SK-N-DZ (cell line): ENCODE results near the gene MRNIP.
"Not testable (repeated sequence)": the region's sequence is repeated elsewhere in the genome, so short reads cannot be mapped to it uniquely, and the experiment has no call there.

ENCODE experiments used
- DNase-seq: peaks from one replicate; pipeline ENCODE4 v3.0.0-alpha.2; 2015; ENCODE audit warnings: low spot score

MRNIP gene

DNA sequence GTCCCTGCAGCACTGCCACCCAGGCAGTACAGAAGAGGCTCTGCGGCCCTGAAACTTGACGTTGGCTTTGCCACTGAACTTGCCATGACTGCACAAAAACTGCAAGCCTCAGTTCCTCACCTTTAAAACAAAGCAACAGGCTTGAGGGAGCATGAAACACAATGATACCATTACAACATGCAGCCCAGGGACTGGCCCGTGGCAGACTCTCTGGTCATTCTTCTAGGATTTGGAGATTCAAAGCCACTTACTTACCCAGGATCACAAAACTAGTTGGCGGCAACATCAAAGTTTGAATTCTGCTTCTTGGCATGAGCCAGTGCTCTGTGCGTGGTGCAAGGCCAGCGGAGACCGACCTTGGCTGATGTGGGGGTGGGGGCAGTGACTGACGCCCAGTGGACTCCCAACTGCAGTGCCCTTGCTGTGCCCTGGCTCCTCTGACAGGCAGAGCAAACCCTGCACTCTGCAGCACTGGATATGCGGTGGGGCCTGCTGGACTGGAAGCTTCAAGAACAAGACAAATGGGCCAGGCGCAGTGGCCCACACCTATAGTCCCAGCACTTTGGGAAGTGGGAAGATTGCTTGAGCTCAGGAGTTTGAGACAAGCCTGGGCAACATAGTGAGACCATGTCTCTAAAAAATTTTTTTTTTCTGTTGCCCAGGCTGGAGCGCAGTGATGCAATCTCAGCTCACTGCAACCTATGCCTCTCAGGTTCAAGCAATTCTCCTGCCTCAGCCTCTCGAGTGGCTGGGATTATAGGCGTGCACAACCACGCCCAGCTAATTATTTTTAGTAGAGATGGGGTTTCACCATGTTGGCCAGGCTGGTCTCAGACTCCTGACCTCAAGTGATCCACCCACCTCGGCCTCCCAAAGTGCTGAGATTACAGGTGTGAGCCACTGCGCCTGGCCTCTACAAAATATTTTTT lies 19.0 kb downstream of the MRNIP start:
- DNase-seq = no peak

DNA sequence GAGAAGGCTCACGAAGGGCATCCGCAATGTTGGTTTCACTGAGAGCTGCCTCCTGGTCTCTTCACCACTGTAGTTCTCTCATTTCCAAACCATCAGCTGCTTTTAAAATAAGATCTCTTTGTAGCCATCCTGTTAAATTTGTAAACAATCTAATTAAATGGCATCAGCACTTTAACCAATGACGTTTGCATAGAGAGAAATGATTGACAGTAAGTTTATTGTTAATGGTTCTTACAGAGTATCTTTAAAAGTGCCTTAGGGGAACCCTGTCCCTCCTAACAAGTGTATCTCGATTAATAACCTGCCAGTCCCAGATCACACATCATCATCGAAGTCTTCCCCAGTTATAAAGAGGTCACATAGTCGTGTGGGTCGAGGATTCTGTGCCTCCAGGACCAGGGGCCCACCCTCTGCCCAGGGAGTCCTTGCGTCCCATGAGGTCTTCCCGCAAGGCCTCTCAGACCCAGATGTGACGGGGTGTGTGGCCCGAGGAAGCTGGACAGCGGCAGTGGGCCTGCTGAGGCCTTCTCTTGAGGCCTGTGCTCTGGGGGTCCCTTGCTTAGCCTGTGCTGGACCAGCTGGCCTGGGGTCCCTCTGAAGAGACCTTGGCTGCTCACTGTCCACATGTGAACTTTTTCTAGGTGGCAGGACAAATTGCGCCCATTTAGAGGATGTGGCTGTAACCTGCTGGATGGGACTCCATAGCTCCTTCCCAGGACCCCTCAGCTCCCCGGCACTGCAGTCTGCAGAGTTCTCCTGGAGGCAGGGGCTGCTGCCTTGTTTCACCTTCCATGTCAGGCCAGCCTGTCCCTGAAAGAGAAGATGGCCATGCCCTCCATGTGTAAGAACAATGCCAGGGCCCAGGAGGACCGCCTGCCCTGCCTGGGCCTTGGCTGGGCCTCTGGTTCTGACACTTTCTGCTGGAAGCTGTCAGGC lies 21.3 kb downstream of the MRNIP start:
- DNase-seq = no peak

DNA sequence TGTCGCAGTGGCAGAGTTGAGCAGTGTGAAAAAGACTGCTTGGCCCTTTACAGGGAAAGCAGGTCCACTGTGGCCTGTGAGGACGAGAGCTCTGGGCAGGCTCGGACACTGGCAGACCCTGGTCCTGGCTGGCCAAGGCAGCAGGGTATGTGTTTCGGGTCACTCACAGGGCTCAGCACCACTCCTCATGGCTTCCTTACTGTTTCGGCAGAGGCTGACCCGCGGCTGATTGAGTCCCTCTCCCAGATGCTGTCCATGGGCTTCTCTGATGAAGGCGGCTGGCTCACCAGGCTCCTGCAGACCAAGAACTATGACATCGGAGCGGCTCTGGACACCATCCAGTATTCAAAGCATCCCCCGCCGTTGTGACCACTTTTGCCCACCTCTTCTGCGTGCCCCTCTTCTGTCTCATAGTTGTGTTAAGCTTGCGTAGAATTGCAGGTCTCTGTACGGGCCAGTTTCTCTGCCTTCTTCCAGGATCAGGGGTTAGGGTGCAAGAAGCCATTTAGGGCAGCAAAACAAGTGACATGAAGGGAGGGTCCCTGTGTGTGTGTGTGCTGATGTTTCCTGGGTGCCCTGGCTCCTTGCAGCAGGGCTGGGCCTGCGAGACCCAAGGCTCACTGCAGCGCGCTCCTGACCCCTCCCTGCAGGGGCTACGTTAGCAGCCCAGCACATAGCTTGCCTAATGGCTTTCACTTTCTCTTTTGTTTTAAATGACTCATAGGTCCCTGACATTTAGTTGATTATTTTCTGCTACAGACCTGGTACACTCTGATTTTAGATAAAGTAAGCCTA lies 22.2 kb downstream of the MRNIP start:
- DNase-seq = no peak

DNA sequence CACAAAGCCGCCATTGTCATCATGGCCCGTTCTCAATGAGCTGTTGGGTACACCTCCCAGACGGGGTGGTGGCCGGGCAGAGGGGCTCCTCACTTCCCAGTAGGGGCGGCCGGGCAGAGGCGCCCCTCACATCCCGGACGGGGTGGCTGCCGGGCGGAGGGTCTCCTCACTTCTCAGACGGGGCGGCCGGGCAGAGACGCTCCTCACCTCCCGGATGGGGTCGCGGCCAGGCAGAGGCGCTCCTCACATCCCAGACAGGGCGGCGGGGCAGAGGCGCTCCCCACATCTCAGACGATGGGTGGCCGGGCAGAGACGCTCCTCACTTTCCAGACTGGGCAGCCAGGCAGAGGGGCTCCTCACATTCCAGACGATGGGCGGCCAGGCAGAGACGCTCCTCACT lies 23.7 kb downstream of the MRNIP start:
- DNase-seq = not testable (repeated sequence)

DNA sequence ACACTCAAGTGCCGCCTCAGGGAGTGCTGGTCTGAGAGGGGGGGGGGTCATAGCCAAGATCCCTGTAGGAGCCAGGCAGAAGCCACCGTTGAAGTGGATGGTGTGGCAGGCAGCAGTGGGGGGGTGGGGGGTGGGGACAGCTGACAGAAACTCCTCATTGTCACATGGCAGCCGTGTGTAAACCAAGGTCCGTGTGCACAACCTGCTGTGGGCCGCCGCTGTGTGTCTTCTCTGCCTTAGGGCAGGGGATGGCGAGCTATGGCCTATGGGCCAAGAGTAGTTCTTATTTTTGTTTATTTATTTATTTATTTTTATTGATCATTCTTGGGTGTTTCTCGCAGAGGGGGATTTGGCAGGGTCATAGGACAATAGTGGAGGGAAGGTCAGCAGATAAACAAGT lies 24.5 kb downstream of the MRNIP start:
- no peak for DNase-seq

DNA sequence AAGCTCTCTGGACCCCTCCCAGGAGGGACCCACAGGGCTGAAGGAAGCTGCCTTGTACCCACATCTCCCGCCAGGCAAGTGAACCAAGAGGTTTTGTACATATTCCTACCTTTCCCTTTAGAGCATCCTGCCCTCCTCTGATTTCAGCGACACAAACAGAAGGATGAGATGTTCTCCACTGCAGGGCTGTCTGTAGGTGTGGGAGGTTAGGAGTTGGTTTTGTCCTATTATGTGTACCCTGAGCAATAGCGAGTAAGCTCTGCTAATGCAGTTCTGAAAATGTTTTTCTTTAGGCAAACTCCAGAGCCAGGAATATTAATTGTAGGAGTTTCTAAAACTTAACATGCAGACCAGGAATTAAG lies 24.9 kb downstream of the MRNIP start:
- no peak for DNase-seq

DNA sequence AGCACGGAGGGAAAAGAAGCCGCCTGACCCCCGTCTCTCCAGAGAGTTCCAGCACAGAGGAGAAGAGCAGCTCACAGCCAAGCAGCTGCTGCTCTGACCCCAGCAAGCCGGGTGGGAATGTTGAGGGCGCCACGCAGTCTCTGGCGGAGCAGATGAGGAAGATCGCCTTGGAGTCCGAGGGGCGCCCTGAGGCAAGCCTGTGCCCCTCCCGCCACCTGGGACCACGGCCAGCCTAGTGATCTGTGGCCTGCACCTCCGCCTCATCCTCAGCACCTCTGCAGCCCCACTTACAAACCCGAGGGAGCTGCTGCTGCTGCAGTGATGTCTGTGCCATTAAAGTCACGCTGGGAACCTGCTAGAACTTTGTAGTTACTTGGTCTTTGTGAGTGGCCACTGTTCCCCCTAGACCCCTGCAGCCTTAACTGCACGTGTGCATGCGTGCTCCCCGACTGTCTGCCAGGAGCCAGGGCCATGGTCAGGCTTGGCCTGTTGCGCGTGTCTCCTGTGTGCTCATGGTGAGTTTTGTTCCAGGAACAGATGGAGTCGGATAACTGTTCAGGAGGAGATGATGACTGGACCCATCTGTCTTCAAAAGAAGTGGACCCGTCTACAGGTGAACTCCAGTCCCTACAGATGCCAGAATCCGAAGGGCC lies 25.4 kb downstream of the MRNIP start:
- DNase-seq = no peak

DNA sequence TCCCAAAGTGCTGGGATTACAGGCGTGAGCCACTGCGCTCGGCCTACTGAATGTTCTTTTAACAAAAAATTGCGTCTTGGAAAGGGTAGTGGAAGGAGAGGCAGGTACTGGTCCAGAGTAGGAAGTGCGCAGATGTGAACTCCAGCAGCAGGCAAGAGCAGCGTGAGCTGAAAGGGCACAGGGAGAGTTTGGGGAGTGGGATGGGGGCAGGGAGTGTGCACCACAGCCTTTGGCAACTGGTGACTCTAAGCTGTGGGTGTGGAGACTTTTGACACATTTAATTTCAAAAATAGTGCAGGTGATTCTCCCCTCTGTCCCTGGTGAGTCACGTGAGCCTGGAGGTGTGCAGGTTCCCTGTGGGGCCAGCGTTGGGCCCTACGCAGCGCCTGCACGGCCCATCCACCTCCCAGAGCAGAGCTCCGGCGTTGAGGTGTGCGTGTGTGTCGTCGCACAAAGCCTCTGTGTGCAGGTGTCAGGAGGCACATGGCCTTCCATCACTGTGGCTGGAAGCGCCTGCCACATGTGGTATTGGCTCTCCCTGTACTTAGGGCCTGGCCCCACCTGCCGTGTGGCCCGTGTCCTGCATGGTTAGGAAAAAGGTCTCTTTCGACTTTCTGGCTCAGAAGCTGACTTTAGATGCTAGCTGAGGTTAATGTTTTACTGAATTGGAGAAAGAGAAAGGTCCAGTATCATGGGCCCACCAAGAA lies 26.4 kb downstream of the MRNIP start:
- DNase-seq = no peak

DNA sequence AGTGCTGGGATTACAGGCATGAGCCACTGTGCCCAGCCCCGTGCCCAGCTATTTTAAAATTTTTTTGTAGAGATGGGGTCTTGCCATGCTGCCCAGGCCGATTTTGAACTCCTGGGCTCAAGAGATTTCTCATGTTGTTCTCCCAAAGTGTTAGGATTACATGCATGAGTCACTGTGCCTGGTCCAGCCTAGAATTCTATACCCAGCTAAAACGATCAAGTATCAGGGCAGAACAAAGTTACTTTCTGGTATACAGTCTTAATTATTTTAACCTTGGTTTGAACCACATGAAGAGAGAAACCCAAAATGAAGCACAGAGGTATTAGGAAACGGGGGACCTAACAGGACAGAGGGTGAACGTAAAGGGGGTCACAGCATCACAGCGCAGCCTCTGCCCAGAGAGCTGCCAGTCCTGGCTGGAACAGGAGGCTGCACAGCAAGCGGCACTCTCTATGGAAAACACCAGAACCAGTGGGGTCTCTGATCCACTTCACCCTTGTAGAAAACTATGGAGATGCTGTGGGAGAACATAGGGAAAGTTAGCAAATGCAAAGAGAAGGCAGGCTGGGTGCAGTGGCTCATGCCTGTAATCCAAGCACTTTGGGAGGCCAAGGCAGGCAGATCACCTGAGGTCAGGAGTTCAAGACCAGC lies 27.7 kb downstream of the MRNIP start:
- no peak for DNase-seq

DNA sequence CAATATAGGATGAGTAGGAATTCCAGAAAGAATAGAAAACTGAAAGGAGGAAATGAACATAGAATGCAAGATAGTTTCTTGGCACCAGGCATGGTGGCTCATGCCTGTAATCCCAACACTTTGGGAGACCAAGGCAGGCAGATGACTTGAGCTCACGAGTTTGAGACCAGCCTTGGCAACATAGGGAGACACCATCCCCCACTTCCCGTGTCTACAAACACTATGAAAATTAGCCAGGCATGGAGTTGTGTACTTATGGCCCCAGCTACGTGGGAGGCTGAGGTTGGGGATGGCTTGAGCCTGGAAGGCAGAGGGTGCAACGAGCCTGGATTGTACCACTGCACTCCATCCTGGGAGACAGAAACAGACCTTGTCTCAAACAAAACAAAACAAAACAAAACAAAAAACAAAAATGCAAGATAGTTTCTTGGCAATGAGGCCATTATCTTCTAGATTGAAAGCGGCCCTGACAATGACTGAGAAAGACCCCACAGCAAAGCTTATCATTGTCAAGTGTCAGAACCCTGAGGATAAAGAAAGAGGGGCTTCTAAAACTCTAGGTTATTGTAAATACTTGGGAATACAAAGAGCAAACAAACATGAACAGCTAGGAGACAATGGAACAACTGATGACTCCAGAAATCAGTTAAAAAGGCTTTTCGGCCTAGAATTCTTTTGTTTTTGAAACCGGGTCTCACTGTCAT lies 28.7 kb downstream of the MRNIP start:
- DNase-seq = no peak

DNA sequence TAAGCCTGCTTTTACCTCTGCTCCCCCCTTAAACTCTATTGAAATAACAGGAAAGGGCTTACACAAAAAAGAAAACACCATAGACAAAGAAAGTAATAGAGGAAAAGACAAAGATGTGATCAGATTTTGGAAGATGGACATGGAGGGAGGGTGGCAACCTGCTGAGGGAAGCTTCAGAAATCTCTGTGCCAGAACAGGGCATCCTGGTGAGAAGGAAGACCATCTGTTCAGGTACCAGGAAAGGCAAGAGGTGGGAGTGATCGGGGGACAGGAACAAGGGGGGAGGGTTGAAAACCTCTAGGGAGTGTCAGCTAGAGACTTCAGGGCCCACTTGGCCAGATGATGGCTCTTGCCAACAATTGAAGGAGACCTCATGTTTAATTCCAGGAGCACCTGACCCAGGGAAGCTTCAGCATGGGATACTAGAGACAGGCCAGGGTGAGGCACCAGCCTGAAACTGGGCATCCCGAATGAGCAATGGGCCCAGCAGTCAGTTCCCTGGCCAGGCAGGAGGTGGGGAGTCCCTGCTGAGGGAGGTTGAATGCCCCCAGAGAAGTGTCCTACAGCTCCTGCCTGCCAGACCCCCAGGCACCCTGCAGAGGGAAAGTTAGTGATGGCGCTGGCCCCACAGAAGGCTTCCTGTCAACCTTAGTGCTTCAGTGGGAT lies 29.7 kb downstream of the MRNIP start:
- no peak for DNase-seq

DNA sequence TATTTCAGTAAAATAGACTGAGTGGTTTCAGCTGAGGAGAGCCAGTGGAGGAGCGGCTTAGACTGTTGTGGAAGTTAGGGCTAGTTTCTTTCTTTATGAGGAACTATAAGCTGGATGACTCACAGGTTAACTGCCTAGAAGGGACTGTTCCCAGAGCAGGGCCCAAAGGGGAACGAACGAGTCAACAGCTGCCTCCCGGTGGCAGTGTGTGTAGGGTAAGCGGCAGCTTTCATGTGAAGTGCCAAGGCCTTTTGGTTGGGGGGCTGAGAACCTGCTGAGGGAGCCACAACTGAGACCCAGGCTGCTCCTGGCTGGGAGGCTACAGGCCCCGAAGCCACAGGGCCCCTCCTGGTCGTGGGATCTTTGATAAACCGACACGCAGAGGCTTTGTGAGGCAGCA lies 30.9 kb downstream of the MRNIP start:
- no peak for DNase-seq

DNA sequence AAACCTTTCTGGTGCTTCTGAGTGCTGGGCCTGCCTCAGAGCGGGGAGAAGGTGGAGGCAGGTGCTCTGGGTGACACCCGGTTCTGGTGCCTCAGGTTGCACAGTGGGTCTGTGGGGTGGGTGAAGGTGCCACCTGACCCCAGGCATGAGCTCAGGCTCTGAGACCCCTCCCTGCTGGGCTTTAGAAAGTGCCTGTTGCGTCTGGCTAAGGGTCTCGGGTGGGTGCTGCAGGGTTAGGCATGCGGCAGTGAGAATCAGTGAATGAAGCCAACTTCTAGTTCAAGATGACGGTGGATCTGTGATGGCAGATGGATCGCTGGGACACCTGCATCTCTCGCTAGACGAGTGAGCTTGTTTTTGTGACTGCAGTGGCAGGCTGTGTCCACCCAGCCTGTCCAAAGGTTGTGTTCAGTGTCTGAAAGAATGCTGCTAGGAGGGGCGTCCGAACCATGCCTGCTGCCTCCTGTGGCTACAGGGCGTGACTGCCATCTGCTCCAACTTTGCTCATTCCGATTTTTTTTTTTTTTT lies 32.9 kb downstream of the MRNIP start:
- no peak for DNase-seq

DNA sequence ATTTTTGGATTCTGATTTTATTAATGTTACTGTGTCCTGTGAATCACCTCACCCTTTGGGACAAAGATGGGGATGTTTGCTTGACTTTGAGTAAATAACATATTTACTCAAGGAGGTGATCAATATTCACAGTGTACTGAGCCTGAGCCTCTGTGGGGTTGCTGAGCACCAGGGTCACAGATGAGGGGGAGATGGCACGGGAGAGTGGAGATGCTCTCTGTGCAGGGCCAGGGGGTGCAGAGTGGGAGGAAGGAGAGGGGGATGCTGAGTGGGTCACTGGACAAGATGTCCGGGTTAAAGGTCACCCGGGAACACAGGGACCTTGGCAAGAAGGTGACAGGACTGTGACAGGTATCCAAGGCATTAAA lies 33.9 kb downstream of the MRNIP start:
- no peak for DNase-seq

DNA sequence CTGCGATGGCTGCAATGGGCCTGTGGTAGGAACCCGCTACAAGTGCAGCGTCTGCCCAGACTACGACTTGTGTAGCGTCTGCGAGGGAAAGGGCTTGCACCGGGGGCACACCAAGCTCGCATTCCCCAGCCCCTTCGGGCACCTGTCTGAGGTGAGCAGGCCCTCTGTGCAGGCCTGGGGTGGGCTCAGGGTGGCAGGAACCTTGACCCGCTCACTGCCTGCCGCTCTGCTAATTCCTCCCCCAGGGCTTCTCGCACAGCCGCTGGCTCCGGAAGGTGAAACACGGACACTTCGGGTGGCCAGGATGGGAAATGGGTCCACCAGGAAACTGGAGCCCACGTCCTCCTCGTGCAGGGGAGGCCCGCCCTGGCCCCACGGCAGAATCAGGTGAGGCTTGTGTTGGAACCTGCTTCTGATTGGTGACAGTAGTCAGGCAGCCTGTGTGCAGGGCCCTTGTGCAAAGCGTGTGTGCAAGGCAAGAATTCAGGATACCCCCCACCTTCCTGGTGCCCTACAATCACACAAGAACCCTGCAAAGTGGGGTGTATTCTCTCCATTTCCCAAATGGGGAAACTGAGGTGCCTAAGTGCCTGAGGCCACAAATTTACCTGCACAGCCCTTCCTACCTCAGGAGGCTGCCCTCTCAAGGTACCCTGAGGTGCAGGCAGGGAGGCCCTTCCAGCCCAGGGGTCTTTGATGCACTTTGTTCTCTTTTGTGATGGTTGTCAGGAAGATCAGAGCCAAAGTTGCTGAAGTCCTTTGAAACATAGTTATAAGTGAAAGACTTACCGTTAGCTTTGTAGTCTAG lies 34.5 kb downstream of the MRNIP start:
- DNase-seq = no peak

DNA sequence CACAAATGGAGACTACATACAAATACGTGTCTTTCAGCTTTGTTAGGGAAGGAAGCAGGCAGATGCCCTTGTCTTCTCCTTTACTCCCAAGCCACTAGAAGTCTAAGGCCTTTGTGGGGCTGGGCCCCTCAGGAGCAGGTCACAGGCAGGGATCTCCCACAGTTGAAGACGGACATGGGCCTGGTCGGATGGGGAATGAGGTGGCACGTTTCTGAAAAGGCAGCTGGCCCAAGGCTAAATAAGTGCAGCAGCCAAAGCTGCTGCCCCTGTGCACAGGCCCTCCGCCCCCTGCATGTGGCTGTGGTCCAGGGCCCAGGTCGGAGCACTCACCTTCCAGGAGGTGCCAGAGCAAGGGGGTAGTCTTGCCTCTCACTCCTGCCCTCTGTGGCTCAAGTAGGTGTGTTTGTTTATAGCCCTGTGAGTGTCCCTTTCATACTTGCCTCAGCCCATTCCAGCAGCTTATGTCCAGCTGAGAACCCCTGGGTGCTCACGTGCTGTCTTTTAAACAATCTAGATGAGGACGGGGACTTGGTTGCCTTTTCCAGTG lies 36.1 kb downstream of the MRNIP start:
- DNase-seq = no peak

DNA sequence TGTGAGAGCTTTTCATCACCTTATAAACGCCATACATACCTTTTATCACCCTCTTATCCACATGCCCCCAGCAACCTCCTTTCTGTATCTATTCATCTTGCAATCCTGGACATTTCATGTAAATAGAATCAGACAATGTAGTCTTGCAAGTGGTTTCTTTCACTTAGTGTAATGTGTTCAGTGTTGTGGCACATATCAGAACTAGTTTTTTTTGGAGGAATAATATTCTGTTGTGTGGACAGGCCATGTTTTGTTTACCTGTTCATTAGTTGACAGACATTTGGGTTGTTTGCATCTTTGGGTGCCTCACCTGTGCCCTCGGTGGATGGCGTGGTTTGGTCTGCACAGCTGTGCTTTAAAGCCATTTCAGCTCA lies 36.6 kb downstream of the MRNIP start:
- DNase-seq = no peak
